ENCODE results near the gene SRRM5. TPM values are rescaled to one million over a fixed set of nuclear protein-coding genes. Genes with fewer than 3 reads are reported as not detected.

Gene SRRM5
- total RNA-seq, 1 experiment from 2014 or later: not detected

DNA sequence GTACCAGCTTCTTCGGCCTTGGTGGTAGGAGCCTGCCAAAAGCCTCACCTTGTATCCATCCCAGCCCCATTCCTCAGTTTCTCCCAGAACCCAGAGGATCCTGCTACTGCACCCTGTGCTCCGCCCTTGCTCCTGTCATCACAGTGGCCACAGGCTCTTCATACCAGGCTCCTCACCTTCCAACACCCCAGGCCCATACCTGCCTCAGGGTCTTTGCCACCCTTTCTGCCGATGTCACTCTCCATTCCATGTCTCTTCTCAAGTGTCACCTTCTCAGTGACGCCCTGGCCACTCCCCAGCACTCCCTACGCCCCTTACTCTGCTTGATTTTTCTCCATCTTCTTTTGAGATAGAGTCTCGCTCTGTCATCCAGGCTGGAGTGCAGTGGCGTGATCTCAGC lies 2.0 kb upstream of the SRRM5 start:
- no peaks in the 10 kb centered on the region for H3K27me3 ChIP-seq (ENCODE audit: insufficient read depth, low read length)
- intact Hi-C loops (cut with micrococcal nuclease): no loop called here
- TF ChIP-seq TCF7L2 (IDR thresholded peaks at IDR 0.05; ENCODE audit: borderline replicate concordance, extremely low read depth, insufficient read depth, insufficient read length) (no peak), YY1 (IDR thresholded peaks at IDR 0.05; ENCODE audit: extremely low read depth, insufficient replicate concordance, low read depth, low read length) (no peak), SRF (IDR thresholded peaks at IDR 0.05; ENCODE audit: low read depth) (no peak), EGR1 (IDR thresholded peaks at IDR 0.05; ENCODE audit: low read depth) (no peak), ATF3 (IDR thresholded peaks at IDR 0.05) (no peak), SIN3A (IDR thresholded peaks at IDR 0.05; ENCODE audit: low read depth) (no peak), ELF1 (IDR thresholded peaks at IDR 0.05; ENCODE audit: borderline replicate concordance, low read depth) (no peak), ZFX (IDR thresholded peaks at IDR 0.05) (no peak), REST (IDR thresholded peaks at IDR 0.05; ENCODE audit: low read depth) (no peak), EZH2 (IDR thresholded peaks at IDR 0.05) (no peak), RAD21 (IDR thresholded peaks at IDR 0.05; ENCODE audit: low read depth) (no peak), POLR2AphosphoS5 (IDR thresholded peaks at IDR 0.05; ENCODE audit: low read depth, low read length) (no peak), EZH2phosphoT487 (IDR thresholded peaks at IDR 0.05; ENCODE audit: borderline replicate concordance) (no peak)
- TF ChIP-seq, protein P1, sequence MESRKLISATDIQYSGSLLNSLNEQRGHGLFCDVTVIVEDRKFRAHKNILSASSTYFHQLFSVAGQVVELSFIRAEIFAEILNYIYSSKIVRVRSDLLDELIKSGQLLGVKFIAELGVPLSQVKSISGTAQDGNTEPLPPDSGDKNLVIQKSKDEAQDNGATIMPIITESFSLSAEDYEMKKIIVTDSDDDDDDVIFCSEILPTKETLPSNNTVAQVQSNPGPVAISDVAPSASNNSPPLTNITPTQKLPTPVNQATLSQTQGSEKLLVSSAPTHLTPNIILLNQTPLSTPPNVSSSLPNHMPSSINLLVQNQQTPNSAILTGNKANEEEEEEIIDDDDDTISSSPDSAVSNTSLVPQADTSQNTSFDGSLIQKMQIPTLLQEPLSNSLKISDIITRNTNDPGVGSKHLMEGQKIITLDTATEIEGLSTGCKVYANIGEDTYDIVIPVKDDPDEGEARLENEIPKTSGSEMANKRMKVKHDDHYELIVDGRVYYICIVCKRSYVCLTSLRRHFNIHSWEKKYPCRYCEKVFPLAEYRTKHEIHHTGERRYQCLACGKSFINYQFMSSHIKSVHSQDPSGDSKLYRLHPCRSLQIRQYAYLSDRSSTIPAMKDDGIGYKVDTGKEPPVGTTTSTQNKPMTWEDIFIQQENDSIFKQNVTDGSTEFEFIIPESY (IDR thresholded peaks at IDR 0.05; ENCODE audit: extremely low read depth, insufficient replicate concordance, low read length): no peak
- TF ChIP-seq, protein P2, sequence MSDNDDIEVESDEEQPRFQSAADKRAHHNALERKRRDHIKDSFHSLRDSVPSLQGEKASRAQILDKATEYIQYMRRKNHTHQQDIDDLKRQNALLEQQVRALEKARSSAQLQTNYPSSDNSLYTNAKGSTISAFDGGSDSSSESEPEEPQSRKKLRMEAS (IDR thresholded peaks at IDR 0.05): no peak
- H3K4me1 ChIP-seq (ENCODE audit: control insufficient read depth in 1 of 2, insufficient read depth in 2 of 2, low read length in 2 of 2): no peaks in the 10 kb centered on the region
- H3K9me3 ChIP-seq (ENCODE audit: control insufficient read depth in 1 of 2, insufficient read depth in 1 of 2, low read depth in 1 of 2, low read length in 2 of 2): no peaks in the 10 kb centered on the region
- H4K20me1 ChIP-seq (ENCODE audit: insufficient read depth): no peaks in the 10 kb centered on the region
- H3K36me3 ChIP-seq (ENCODE audit: control insufficient read depth in 1 of 2, insufficient read depth in 2 of 2, low read length in 2 of 2): peaks cover 8 to 9% of the 10 kb centered on the region in 2 experiments; a peak in 2 of 4 replicates
- no peak overlapping the region for H3K4me2 ChIP-seq (ENCODE audit: low read length)
- no peak overlapping the region for H2AFZ ChIP-seq (ENCODE audit: low read depth, low read length, poor library complexity, severe bottlenecking)
- ChIA-PET POLR2A (no interaction called here), CTCF (no interaction called here), RAD21 (ENCODE audit: low non-redundant PET in 1 of 2, low total read pairs in 2 of 2, uncharacterized antibody in 2 of 2, unreplicated experiment in 2 of 2) (no interaction called here)
- H3K4me3 ChIP-seq (replicated peaks in 1 of 2; ENCODE audit: low read depth in 1 of 2, low read length in 2 of 2): no peak overlapping the region
- H3K27ac ChIP-seq (ENCODE audit: low read depth, low read length): no peak overlapping the region
- no TSS peak for BruUV-seq (replicated peaks)
- H3K79me2 ChIP-seq (ENCODE audit: insufficient read depth, low read length): no peaks in the 10 kb centered on the region; the same call in 1 of the 2 replicates
- no peak for ATAC-seq
- no peak for DNase-seq (ENCODE audit: low read depth, low spot score)
- H3K9ac ChIP-seq (ENCODE audit: low read length): no peak overlapping the region
- no peaks in the 10 kb centered on the region for H3K9me2 ChIP-seq (ENCODE audit: insufficient read depth)

All from HCT116 (cell line).